Activated CD4-positive, alpha-beta T cell treated with anti-CD3 and anti-CD28 coated beads, Interleukin-2, amount 50 U/mL, for 1 hour (primary cell): Measurements from ENCODE around the gene BMP6.
A peak's percentile ranks its signal among the peaks of the same experiment; 100 is the strongest.

Source experiments
- DNase-seq: peaks from one replicate; pipeline ENCODE4 v3.0.0-alpha.2; 2020

Gene BMP6

GRCh38 chr6:7720346-7720745 is 5.6 kb upstream of the BMP6 start:
- no peak for DNase-seq

GRCh38 chr6:7721649-7722048 is 4.2 kb upstream of the BMP6 start:
- no peak for DNase-seq

- peak; percentile 52 for DNase-seq
Observed at GRCh38 chr6:7723041-7723447, 2.9 kb upstream of the BMP6 start.

GRCh38 chr6:7723554-7723953 is 2.3 kb upstream of the BMP6 start:
- no peak for DNase-seq

GRCh38 chr6:7725412-7725811 is 487 bp upstream of the BMP6 start:
- DNase-seq: no peak

- no peak for DNase-seq
Observed at GRCh38 chr6:7726416-7727085, 652 bp downstream of the BMP6 start.

GRCh38 chr6:7727086-7727945 is 1.4 kb downstream of the BMP6 start:
- no peak for DNase-seq

GRCh38 chr6:7727946-7728854 is 2.3 kb downstream of the BMP6 start:
- no peak for DNase-seq

- DNase-seq: no peak
Observed at GRCh38 chr6:7728855-7729590, 3.1 kb downstream of the BMP6 start.

GRCh38 chr6:7730001-7730783 is 4.3 kb downstream of the BMP6 start:
- DNase-seq: no peak

- no peak for DNase-seq
Observed at GRCh38 chr6:7730784-7731227, 4.9 kb downstream of the BMP6 start.

- no peak for DNase-seq
Observed at GRCh38 chr6:7731294-7731693, 5.4 kb downstream of the BMP6 start.

GRCh38 chr6:7732228-7732627 is 6.3 kb downstream of the BMP6 start:
- DNase-seq: no peak

- no peak for DNase-seq
Observed at GRCh38 chr6:7734707-7735383, 8.9 kb downstream of the BMP6 start.

- DNase-seq: no peak
Observed at GRCh38 chr6:7737106-7737505, 11.2 kb downstream of the BMP6 start.

- DNase-seq: no peak
Observed at GRCh38 chr6:7737867-7738266, 12.0 kb downstream of the BMP6 start.

GRCh38 chr6:7742223-7742785 is 16.4 kb downstream of the BMP6 start:
- DNase-seq: no peak

- no peak for DNase-seq
Observed at GRCh38 chr6:7745942-7746341, 20.0 kb downstream of the BMP6 start.

- DNase-seq: no peak
Observed at GRCh38 chr6:7747016-7747415, 21.1 kb downstream of the BMP6 start.

- no peak for DNase-seq
Observed at GRCh38 chr6:7747433-7747832, 21.5 kb downstream of the BMP6 start.
